ENCODE results near the gene RAB23. TPM values are rescaled to one million over a fixed set of nuclear protein-coding genes. Genes with fewer than 3 reads are reported as not detected.
A peak's percentile ranks its signal among the peaks of the same experiment; 100 is the strongest.

The RAB23 gene
- total RNA-seq: 10 to 100 TPM; 10.4 to 11.7 (median 10.8) TPM

GRCh38 chr6:57221936-57222742 is at the start of gene RAB23:
RAB23 (minus strand) TSS chr6:57222307; CDS start chr6:57210380, 11,927 bp downstream.
- peak; percentile 62 to 78 for DNase-seq (ENCODE audit: low spot score in 2 of 2)
- H3K27me3 ChIP-seq: no peaks in the 10 kb centered on the region
- peak within 1 kb of the TSS; percentile 77 to 97 (median 84) for H3K4me3 ChIP-seq
- peak within 1 kb of the TSS; percentile 76 to 83 for H3K27ac ChIP-seq
- H3K36me3 ChIP-seq: no peaks in the 10 kb centered on the region
- TF ChIP-seq, protein P1, sequence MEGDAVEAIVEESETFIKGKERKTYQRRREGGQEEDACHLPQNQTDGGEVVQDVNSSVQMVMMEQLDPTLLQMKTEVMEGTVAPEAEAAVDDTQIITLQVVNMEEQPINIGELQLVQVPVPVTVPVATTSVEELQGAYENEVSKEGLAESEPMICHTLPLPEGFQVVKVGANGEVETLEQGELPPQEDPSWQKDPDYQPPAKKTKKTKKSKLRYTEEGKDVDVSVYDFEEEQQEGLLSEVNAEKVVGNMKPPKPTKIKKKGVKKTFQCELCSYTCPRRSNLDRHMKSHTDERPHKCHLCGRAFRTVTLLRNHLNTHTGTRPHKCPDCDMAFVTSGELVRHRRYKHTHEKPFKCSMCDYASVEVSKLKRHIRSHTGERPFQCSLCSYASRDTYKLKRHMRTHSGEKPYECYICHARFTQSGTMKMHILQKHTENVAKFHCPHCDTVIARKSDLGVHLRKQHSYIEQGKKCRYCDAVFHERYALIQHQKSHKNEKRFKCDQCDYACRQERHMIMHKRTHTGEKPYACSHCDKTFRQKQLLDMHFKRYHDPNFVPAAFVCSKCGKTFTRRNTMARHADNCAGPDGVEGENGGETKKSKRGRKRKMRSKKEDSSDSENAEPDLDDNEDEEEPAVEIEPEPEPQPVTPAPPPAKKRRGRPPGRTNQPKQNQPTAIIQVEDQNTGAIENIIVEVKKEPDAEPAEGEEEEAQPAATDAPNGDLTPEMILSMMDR (IDR thresholded peaks at IDR 0.05): no peak
- TF ChIP-seq POLR2AphosphoS5 (IDR thresholded peaks at IDR 0.05): peak; percentile 36 to 56 (median 39)
- peak; percentile 69 for TF ChIP-seq POLR2A (IDR thresholded peaks at IDR 0.05)
- no peaks in the 10 kb centered on the region for H3K4me1 ChIP-seq
- no peaks in the 10 kb centered on the region for H3K9me3 ChIP-seq
- intact Hi-C loops (cut with DNase I; ENCODE audit: low total_unique reads): no loop called here

DNA sequence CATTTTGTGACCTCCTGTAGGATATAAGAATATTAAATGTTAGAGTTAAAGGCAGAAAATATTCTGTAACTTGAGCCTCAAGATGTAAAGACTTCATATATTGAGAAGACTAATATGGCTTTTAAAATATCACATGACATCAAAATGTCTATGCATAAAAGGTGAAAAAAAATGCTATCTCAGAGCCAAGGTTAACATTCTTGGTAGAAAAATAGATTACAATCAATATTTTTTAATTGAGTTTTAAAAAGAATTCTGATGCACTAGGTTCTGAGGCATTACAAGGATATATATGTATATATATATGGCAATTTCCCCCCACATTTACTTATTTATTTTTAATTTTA is 46.2 kb upstream of the RAB23 start:
- intact Hi-C loops (cut with DNase I; ENCODE audit: low total_unique reads): no loop called here
- TF ChIP-seq POLR2A (IDR thresholded peaks at IDR 0.05) (no peak), POLR2AphosphoS5 (IDR thresholded peaks at IDR 0.05) (no peak)
- TF ChIP-seq, protein P1 (IDR thresholded peaks at IDR 0.05): no peak
- no peaks in the 10 kb centered on the region for H3K27me3 ChIP-seq
- H3K9me3 ChIP-seq: no peaks in the 10 kb centered on the region
- no peak overlapping the region for H3K27ac ChIP-seq
- DNase-seq (ENCODE audit: low spot score in 2 of 2): no peak
- no peaks in the 10 kb centered on the region for H3K36me3 ChIP-seq
- no peak overlapping the region for H3K4me3 ChIP-seq
- H3K4me1 ChIP-seq: no peaks in the 10 kb centered on the region

DNA sequence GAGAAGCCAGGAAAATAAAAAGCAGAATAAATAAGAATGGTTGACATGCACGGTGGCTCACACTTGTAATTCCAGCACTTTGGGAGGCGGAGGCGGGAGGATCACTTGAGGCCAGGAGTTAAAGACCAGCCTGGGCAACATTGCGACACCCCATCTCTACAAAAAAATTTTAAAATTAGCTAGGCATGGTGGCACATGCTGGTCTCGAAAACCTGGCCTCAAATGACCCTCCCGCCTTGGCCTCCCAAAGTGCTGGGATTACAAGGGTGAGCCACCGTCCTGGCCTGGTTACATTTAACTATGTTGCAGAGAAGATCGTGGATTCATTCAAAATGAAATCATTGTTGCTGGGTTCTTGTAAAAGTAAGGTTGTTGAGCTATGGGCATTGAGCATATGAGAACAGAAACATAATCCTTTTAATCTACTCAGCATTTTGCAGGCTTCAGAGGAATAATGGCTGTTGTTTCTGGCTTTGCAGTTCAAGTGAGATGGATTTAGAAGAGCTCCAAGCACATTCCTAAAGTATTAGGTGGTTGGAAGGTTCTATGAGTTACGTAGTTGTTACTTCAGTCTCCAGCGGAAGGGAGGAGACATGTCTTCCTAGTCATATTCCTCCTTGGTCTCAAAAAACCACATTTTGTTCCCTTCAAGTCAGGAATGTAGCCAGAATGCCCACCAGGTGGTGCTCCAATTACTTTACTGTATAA is 45.6 kb upstream of the RAB23 start:
- Histone ChIP-seq H3K36me3 (no peaks in the 10 kb centered on the region), H3K27ac (no peak overlapping the region), H3K27me3 (no peaks in the 10 kb centered on the region), H3K4me1 (no peaks in the 10 kb centered on the region), H3K9me3 (no peaks in the 10 kb centered on the region), H3K4me3 (no peak overlapping the region)
- TF ChIP-seq, protein P1 (IDR thresholded peaks at IDR 0.05): peak in 2 of 3 donors; percentile 35 to 43
- TF ChIP-seq POLR2AphosphoS5 (IDR thresholded peaks at IDR 0.05): no peak
- intact Hi-C loops (cut with DNase I; ENCODE audit: low total_unique reads): no loop called here
- DNase-seq (ENCODE audit: low spot score in 2 of 2): no peak

DNA sequence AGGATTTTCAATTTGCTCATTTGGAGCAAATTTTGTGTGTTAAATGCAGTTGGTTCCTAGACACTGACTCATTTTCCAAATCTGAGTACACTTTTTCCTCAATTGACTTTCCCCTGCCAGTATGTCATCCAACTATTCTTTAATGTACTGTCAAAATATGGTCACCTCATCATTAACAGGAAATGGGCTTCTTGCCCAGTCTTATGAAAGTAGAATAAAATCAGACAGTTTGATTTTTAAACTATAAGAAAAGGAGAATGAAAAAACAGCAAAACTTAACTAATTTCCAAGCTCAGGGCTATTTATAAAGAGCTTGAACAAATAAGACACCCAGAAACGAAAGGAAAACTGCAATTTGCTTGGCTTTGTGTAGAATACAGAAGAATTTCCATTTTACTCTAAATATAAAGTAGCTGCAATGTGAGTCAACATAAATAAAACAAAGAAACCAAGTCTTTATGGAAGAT is 43.7 kb upstream of the RAB23 start:
- Histone ChIP-seq H3K36me3 (no peaks in the 10 kb centered on the region), H3K4me1 (no peaks in the 10 kb centered on the region), H3K27ac (no peak overlapping the region), H3K4me3 (no peak overlapping the region), H3K9me3 (no peaks in the 10 kb centered on the region), H3K27me3 (no peaks in the 10 kb centered on the region)
- DNase-seq (ENCODE audit: low spot score in 2 of 2): no peak
- TF ChIP-seq POLR2A (IDR thresholded peaks at IDR 0.05): no peak
- TF ChIP-seq, protein P1 (IDR thresholded peaks at IDR 0.05): no peak
- TF ChIP-seq POLR2AphosphoS5 (IDR thresholded peaks at IDR 0.05): no peak
- intact Hi-C loops (cut with DNase I; ENCODE audit: low total_unique reads): no loop called here

DNA sequence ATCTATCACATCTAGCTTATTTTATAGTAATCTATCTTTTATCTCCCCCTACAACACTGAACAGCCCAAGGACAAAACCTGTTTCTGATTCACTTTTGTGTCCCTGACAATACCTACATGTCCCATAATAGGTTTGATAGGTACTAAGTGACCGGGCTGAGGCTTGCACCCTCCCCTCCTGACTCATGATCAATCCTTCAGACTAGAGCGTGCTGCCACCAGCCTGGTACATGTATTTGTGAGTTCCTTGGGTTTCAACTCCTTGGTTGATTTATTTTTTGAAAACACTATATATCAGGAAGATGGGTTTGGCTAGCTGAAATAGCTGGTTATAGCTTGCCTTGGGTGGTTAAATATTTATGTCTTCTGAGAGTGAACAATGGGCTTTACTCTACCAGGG is 41.6 kb upstream of the RAB23 start:
- TF ChIP-seq POLR2A (IDR thresholded peaks at IDR 0.05) (no peak), POLR2AphosphoS5 (IDR thresholded peaks at IDR 0.05) (no peak)
- TF ChIP-seq, protein P1 (IDR thresholded peaks at IDR 0.05): no peak
- no peak overlapping the region for H3K27ac ChIP-seq
- no peaks in the 10 kb centered on the region for H3K27me3 ChIP-seq
- no peaks in the 10 kb centered on the region for H3K9me3 ChIP-seq
- H3K36me3 ChIP-seq: no peaks in the 10 kb centered on the region
- no peaks in the 10 kb centered on the region for H3K4me1 ChIP-seq
- no peak for DNase-seq (ENCODE audit: low spot score in 2 of 2)
- intact Hi-C loops (cut with DNase I; ENCODE audit: low total_unique reads): no loop called here
- no peak overlapping the region for H3K4me3 ChIP-seq
